H1 (cell line): ENCODE data around the gene XPO6. TPM values are rescaled to one million over a fixed set of nuclear protein-coding genes. Genes with fewer than 3 reads are reported as not detected.

Source experiments
- SUZ12 ChIP-seq: fragments of 200-600 bp; sonication (generic); IDR thresholded peaks from 2 replicates; pipeline ENCODE4 v1.6.1; 2012; ENCODE audit warnings: mild to moderate bottlenecking, inconsistent platforms, low read length, moderate library complexity, mixed read lengths
- polyA plus RNA-seq, 7 experiments: library from polyadenylated mRNA; depleted of rRNA in 3 of 7; stranded (reverse) in 5 of 7; unstranded in 2 of 7; fragments of >200 nt in 5 of 7; fragments of 200-250 nt in 2 of 7; gene quantifications; 1 replicate in 5 of 7; 2 replicates in 1 of 7; 4 replicates in 1 of 7; pipeline versions ENCODE4 v1.2.1 to v1.2.3, GENCODE V29; 2011 to 2013; ENCODE audit warnings: missing spikeins in 2 of 7, mixed read lengths in 2 of 7
- total RNA-seq: library from RNA; stranded (reverse); fragmentation: NEBNext Ultra II Directional; extraction: Animal tissue kit (Norgen Biotek cat#: 25700); gene quantifications from 2 replicates; pipeline ENCODE4 v1.2.1, GENCODE V29; 2021

The XPO6 gene
- total and polyA plus RNA-seq, 2 of the 8 experiments (the other 6 are each of a cell fraction or from before 2014, with no cell fraction given) = 152 to 254 TPM

DNA sequence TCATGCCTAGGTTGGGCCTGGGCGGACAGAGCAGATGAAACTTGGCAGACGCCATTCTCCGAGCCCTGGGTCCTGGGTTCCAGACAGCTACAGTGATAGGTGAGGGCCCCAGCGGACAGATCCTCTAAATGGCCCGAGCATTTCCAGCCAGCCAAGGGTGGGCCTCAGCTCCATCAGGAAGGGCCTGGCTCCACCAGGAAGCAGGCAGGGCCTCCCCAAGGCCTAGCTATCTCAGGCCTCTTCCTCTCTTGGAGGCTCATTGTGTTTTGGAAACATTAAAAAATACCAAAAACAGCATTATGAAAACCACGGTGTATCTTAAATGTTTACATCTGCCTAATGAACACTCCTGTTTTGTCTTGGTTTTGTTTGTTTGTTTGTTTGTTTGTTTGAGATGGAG lies 42.4 kb upstream of the XPO6 start (continued):
- TF ChIP-seq SUZ12 = no peak
